KMS-11 (cell line): Measurements from ENCODE around the gene FAR2.
"Not testable (repeated sequence)": the region's sequence is repeated elsewhere in the genome, so short reads cannot be mapped to it uniquely, and the experiment has no call there.

Experiments
- H2AFZ ChIP-seq: fragments of 200-600 bp; sonication (generic); 2 replicates; pipeline ENCODE4 v1.6.1; 2016; ENCODE audit warnings: antibody characterized with exemption, mixed run types, low read depth
- H3K27ac ChIP-seq: fragments of 200-600 bp; sonication (generic); 2 replicates; pipeline ENCODE4 v1.6.1; 2016; ENCODE audit warnings: mild to moderate bottlenecking, mixed run types
- H3K27me3 ChIP-seq: fragments of 200-600 bp; sonication (generic); 2 replicates; pipeline ENCODE4 v1.6.1; 2017; ENCODE audit warnings: mild to moderate bottlenecking, low read depth, mixed run types, moderate library complexity; ENCODE audit not compliant: insufficient read depth
- H3K36me3 ChIP-seq: fragments of 200-600 bp; sonication (generic); 2 replicates; pipeline ENCODE4 v1.6.1; 2017; ENCODE audit warnings: mild to moderate bottlenecking, mixed run types; ENCODE audit not compliant: insufficient read depth
- H3K4me1 ChIP-seq: fragments of 200-600 bp; sonication (generic); 2 replicates; pipeline ENCODE4 v1.6.1; 2016; ENCODE audit warnings: mild to moderate bottlenecking, low read depth, mixed run types; ENCODE audit not compliant: poor library complexity, severe bottlenecking
- H3K4me2 ChIP-seq: fragments of 200-600 bp; sonication (generic); 2 replicates; pipeline ENCODE4 v1.7.0; 2016; ENCODE audit warnings: mild to moderate bottlenecking, mixed run types
- H3K4me3 ChIP-seq: fragments of 200-600 bp; sonication (generic); IDR thresholded peaks from 2 replicates; pipeline ENCODE4 v1.6.1; 2017; ENCODE audit warnings: low read depth, low read length, mixed read lengths; ENCODE audit not compliant: insufficient read depth
- H3K79me2 ChIP-seq: fragments of 200-600 bp; sonication (generic); 2 replicates; pipeline ENCODE4 v1.6.1; 2016; ENCODE audit warnings: low read depth, mixed run types; ENCODE audit not compliant: insufficient read depth
- H3K9ac ChIP-seq: fragments of 200-600 bp; sonication (generic); 2 replicates; pipeline ENCODE4 v1.6.1; 2016; ENCODE audit warnings: mild to moderate bottlenecking, mixed run types
- H4K20me1 ChIP-seq: fragments of 200-600 bp; sonication (generic); 2 replicates; pipeline ENCODE4 v1.6.1; 2016; ENCODE audit warnings: mild to moderate bottlenecking, mixed run types; ENCODE audit not compliant: insufficient read depth
- CTCF ChIP-seq: fragments of 200-600 bp; sonication (generic); conservative IDR thresholded peaks from 2 replicates; pipeline ENCODE4 v1.6.1; 2017; ENCODE audit warnings: low read depth, mild to moderate bottlenecking, antibody characterized with exemption, low read length, moderate library complexity, mixed read lengths

Gene FAR2

GRCh38 chr12:29286081-29286790 is 137.2 kb downstream of the FAR2 start:
- no peak overlapping the region for H3K4me3 ChIP-seq
- H3K79me2 ChIP-seq = no peaks in the 10 kb centered on the region
- no peak for TF ChIP-seq CTCF
- H4K20me1 ChIP-seq = no peaks in the 10 kb centered on the region
- H3K36me3 ChIP-seq = no peaks in the 10 kb centered on the region
- H3K9ac ChIP-seq = no peak overlapping the region
- no peaks in the 10 kb centered on the region for H3K27me3 ChIP-seq
- H3K4me2 ChIP-seq = no peak overlapping the region
- no peak overlapping the region for H3K27ac ChIP-seq
- no peak overlapping the region for H2AFZ ChIP-seq
- no peaks in the 10 kb centered on the region for H3K4me1 ChIP-seq

DNA sequence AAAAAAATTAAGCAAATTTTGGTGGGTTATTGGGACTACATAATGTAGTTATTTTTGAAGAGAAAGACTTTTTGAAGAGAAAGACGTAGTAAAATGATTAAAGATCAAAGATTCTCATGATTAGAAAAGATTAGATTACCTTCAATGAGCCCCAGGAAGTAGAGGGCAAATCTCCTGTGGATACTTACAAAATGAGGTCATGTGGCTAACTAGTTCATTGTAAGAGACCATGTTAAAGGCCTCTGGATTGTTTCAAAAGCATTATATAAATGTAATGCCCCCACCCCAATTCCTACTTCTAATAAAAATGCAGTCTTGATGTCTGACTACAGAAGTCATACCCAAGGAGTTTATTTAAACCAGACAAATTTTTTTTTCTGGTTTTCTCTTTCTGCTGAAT is 138.5 kb downstream of the FAR2 start:
- H3K4me2 ChIP-seq = no peak overlapping the region
- H3K27ac ChIP-seq = no peak overlapping the region

GRCh38 chr12:29288031-29288430 is 139.0 kb downstream of the FAR2 start:
- no peak overlapping the region for H3K27ac ChIP-seq
- H3K4me2 ChIP-seq = no peak overlapping the region
- TF ChIP-seq CTCF = no peak
- no peak overlapping the region for H3K9ac ChIP-seq
- no peaks in the 10 kb centered on the region for H3K4me1 ChIP-seq
- H2AFZ ChIP-seq = no peak overlapping the region
- H3K79me2 ChIP-seq = no peaks in the 10 kb centered on the region
- no peak overlapping the region for H3K4me3 ChIP-seq
- no peaks in the 10 kb centered on the region for H4K20me1 ChIP-seq
- no peaks in the 10 kb centered on the region for H3K27me3 ChIP-seq
- H3K36me3 ChIP-seq = no peaks in the 10 kb centered on the region

More for the DNA sequence above, 138.5 kb downstream of the FAR2 start:
- Histone ChIP-seq H3K27me3 (no peaks in the 10 kb centered on the region), H4K20me1 (no peaks in the 10 kb centered on the region), H3K36me3 (no peaks in the 10 kb centered on the region), H3K9ac (no peak overlapping the region), H3K79me2 (no peaks in the 10 kb centered on the region), H3K4me1 (no peaks in the 10 kb centered on the region), H2AFZ (no peak overlapping the region), H3K4me3 (no peak overlapping the region)
- TF ChIP-seq CTCF = no peak

DNA sequence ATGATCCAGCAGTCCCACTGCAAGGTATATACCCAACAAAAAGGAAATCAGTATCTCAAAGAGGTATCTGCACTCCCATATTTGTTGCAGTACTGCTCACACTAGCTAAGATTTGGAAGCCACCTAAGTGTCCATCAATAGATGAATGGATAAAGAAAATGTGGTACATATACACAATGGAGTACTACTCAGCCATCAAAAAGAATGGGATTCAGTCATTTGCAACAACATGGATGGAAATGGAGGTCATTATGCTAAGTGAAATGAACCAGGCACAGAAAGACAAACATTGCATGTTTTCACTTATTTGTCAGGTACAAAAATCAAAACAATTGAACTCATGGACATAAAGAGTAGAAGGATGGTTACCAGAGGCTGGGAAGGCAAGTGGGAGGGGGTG is 141.4 kb downstream of the FAR2 start:
- not testable (repeated sequence) for H3K9ac ChIP-seq, H4K20me1 ChIP-seq, H3K36me3 ChIP-seq, H2AFZ ChIP-seq, H3K27me3 ChIP-seq, H3K4me2 ChIP-seq, H3K4me1 ChIP-seq, H3K79me2 ChIP-seq, H3K4me3 ChIP-seq, H3K27ac ChIP-seq

DNA sequence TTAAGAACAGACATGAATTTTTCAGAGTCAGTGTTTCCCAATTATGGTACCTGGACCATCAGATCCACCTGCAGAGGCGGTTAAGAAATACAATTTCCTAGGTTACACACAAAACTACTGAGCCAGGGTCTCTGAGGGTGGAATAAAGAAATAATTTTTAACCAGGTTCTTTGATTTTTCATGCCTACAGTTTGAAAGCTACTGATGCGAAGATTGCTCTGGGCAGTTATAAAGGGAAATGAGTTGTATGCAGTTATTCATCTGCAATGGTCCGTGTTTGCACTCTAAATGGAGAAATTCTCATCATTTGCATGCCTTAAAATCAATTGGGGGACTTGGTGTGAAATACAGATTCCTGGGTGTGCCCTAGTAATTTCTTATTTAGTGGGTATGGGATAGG is 142.1 kb downstream of the FAR2 start:
- H3K4me3 ChIP-seq = no peak overlapping the region
- H3K27ac ChIP-seq = no peak overlapping the region
- H3K4me2 ChIP-seq = no peak overlapping the region
- no peak overlapping the region for H3K9ac ChIP-seq
- H3K4me1 ChIP-seq = no peaks in the 10 kb centered on the region
- H4K20me1 ChIP-seq = no peaks in the 10 kb centered on the region
- H3K36me3 ChIP-seq = no peaks in the 10 kb centered on the region
- H3K27me3 ChIP-seq = no peaks in the 10 kb centered on the region
- no peaks in the 10 kb centered on the region for H3K79me2 ChIP-seq
- TF ChIP-seq CTCF = no peak
- no peak overlapping the region for H2AFZ ChIP-seq
